Measurements from ENCODE around the gene BTN3A1. TPM values are rescaled to one million over a fixed set of nuclear protein-coding genes. Genes with fewer than 3 reads are reported as not detected.

The BTN3A1 gene
- total and polyA plus RNA-seq, 2 of the 13 experiments (the other 11 are each of a cell fraction or from before 2014, with no cell fraction given) = 13.3 to 14.0 TPM

- TF ChIP-seq FOXA3 (CRISPR knock-in tag; IDR thresholded peaks at IDR 0.05) (no peak), MTA1 (CRISPR knock-in tag; IDR thresholded peaks at IDR 0.05; ENCODE audit: borderline replicate concordance) (no peak), KDM4B (CRISPR knock-in tag; IDR thresholded peaks at IDR 0.05) (peak; percentile 19; the same call in 1 of the 2 replicates), ZNF484 (CRISPR knock-in tag; IDR thresholded peaks at IDR 0.05; ENCODE audit: borderline replicate concordance, low read depth) (no peak), ZEB1 (IDR thresholded peaks at IDR 0.05; ENCODE audit: insufficient replicate concordance, low read depth) (no peak), MNT (IDR thresholded peaks at IDR 0.05) (peak; percentile 52), KMT2A (CRISPR knock-in tag; IDR thresholded peaks at IDR 0.05) (0 out of 2 replicates have a peak, but pooled peaks have one; percentile 67), RFX5 (IDR thresholded peaks at IDR 0.05; ENCODE audit: low read depth, low read length) (peak; percentile 99), FOXA1 (IDR thresholded peaks at IDR 0.05) (no peak), FOXA1 (CRISPR knock-in tag; IDR thresholded peaks at IDR 0.05) (0 out of 2 replicates have a peak, but pooled peaks have one; percentile 23), HNRNPK (IDR thresholded peaks at IDR 0.05; ENCODE audit: low read depth, low read length, poor library complexity, severe bottlenecking) (no peak), ZFP90 (CRISPR knock-in tag; IDR thresholded peaks at IDR 0.05; ENCODE audit: borderline replicate concordance) (no peak), ZNF674 (CRISPR knock-in tag; IDR thresholded peaks at IDR 0.05; ENCODE audit: low read depth) (0 out of 2 replicates have a peak, but pooled peaks have one; percentile 18), ZNF33A (CRISPR knock-in tag; IDR thresholded peaks at IDR 0.05; ENCODE audit: borderline replicate concordance) (peak; percentile 86; the same call in 1 of the 2 replicates), ESRRA (CRISPR knock-in tag; IDR thresholded peaks at IDR 0.05; ENCODE audit: low read depth) (peak; percentile 48; the same call in 1 of the 2 replicates), THAP11 (CRISPR knock-in tag; IDR thresholded peaks at IDR 0.05) (peak; percentile 20; the same call in 1 of the 2 replicates), POLR2A (IDR thresholded peaks at IDR 0.05; ENCODE audit: insufficient read depth in 1 of 2, low read depth in 2 of 2, low read length in 2 of 2) (peak; percentile 49 to 57; a peak in 3 of 4 replicates), ZFP36 (IDR thresholded peaks at IDR 0.05; ENCODE audit: borderline replicate concordance, low read depth, low read length, partially characterized antibody) (no peak), ZNF773 (CRISPR knock-in tag; IDR thresholded peaks at IDR 0.05; ENCODE audit: borderline replicate concordance) (no peak), ATF3 (CRISPR knock-in tag; IDR thresholded peaks at IDR 0.05) (no peak), SMYD3 (CRISPR knock-in tag; IDR thresholded peaks at IDR 0.05) (peak; percentile 81; the same call in 1 of the 2 replicates), POLR2AphosphoS5 (IDR thresholded peaks at IDR 0.05; ENCODE audit: low read depth, low read length) (peak; percentile 49), ZNF660 (CRISPR knock-in tag; IDR thresholded peaks at IDR 0.05; ENCODE audit: borderline replicate concordance, low read depth) (no peak), RBFOX2 (IDR thresholded peaks at IDR 0.05; ENCODE audit: low read depth, low read length) (no peak), ZSCAN25 (CRISPR knock-in tag; IDR thresholded peaks at IDR 0.05) (peak; percentile 84), CREB1 (IDR thresholded peaks at IDR 0.05) (peak; percentile 87), CREB1 (CRISPR knock-in tag; IDR thresholded peaks at IDR 0.05) (peak; percentile 99), POLR2G (IDR thresholded peaks at IDR 0.05; ENCODE audit: low read depth, low read length) (peak; percentile 57), ZNF749 (CRISPR knock-in tag; IDR thresholded peaks at IDR 0.05; ENCODE audit: borderline replicate concordance) (no peak), ZNF383 (CRISPR knock-in tag; IDR thresholded peaks at IDR 0.05; ENCODE audit: borderline replicate concordance) (peak; percentile 36; the same call in 1 of the 2 replicates), TMF1 (CRISPR knock-in tag; IDR thresholded peaks at IDR 0.05; ENCODE audit: low read depth) (0 out of 2 replicates have a peak, but pooled peaks have one; percentile 70), KDM2A (CRISPR knock-in tag; IDR thresholded peaks at IDR 0.05; ENCODE audit: borderline replicate concordance, low read depth) (0 out of 2 replicates have a peak, but pooled peaks have one; percentile 34)
Measured at GRCh38 chr6:26401987-26402658, at the start of gene BTN3A1 (continued).
